IPS DF 6.9 (cell line): ENCODE results near the gene AGFG2.
A peak's percentile ranks its signal among the peaks of the same experiment; 100 is the strongest.
"Not testable (repeated sequence)": the region's sequence is repeated elsewhere in the genome, so short reads cannot be mapped to it uniquely, and the experiment has no call there.

ENCODE experiments used
- DNase-seq: peaks from one replicate; pipeline ENCODE4 v3.0.0-alpha.2; 2013; ENCODE audit warnings: low read depth, low spot score
- H3K27ac ChIP-seq: one replicate; pipeline ENCODE4 v1.5.1; 2013; ENCODE audit warnings: low read length, control low read depth
- H3K27me3 ChIP-seq: 2 replicates; pipeline ENCODE4 v1.6.1; 2013; ENCODE audit warnings: mild to moderate bottlenecking, low read length; ENCODE audit not compliant: control insufficient read depth, insufficient read depth
- H3K36me3 ChIP-seq: 2 replicates; pipeline ENCODE4 v1.6.1; 2013; ENCODE audit warnings: low read length; ENCODE audit not compliant: control insufficient read depth, insufficient read depth
- H3K4me1 ChIP-seq: 2 replicates; pipeline ENCODE4 v1.6.1; 2013; ENCODE audit warnings: low read length; ENCODE audit not compliant: control insufficient read depth, insufficient read depth
- H3K4me3 ChIP-seq: 2 replicates; pipeline ENCODE4 v1.5.1; 2013; ENCODE audit warnings: mild to moderate bottlenecking, low read length
- H3K9me3 ChIP-seq: 2 replicates; pipeline ENCODE4 v1.6.1; 2013; ENCODE audit warnings: low read length, inconsistent platforms; ENCODE audit not compliant: control insufficient read depth, insufficient read depth
- WGBS: extraction: QIAGEN DNeasy Blood & Tissue Kit; methylation state at CpG from one replicate; pipeline ENCODE4 v1.1.7; 2013; ENCODE audit warnings: mixed read lengths, missing lambda C conversion rate; ENCODE audit not compliant: insufficient read length, insufficient coverage; 5-methylcytosine and 5-hydroxymethylcytosine counted together

The AGFG2 gene

DNA sequence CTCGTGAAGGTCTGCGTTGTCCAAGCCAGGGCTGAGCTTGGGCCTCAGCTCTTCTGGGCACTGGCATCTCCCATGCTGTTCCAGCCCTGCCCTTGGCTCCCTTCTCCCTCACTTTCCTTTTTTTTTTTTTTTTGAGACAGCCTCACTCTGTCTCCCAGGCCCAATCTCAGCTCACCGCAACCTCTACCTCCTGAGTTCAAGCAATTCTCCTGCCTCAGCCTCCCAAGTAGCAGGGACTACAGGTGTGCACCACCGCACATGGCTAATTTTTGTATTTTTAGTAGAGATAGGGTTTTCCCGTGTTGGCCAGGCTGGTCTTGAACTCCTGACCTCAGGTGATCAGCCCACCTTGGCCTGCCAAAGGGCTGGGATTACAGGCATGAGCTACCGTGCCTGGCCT is 25.4 kb downstream of the AGFG2 start:
- not testable (repeated sequence) for H3K4me3 ChIP-seq, DNase-seq, H3K36me3 ChIP-seq, H3K27me3 ChIP-seq, H3K9me3 ChIP-seq, H3K27ac ChIP-seq
- peaks cover 11% of the 10 kb centered on the region for H3K4me1 ChIP-seq
- no CpG with 5 or more reads among the region's 6 CpGs for whole genome bisulfite sequencing

- no peaks in the 10 kb centered on the region for H3K9me3 ChIP-seq
- no peak for DNase-seq
- H3K27me3 ChIP-seq, result no peaks in the 10 kb centered on the region
- H3K27ac ChIP-seq, result no peak overlapping the region
- H3K4me3 ChIP-seq, result no peak overlapping the region
- H3K4me1 ChIP-seq, result peaks cover 12% of the 10 kb centered on the region
- no peaks in the 10 kb centered on the region for H3K36me3 ChIP-seq
- no CpG with 5 or more reads among the region's 11 CpGs for WGBS
Measured at GRCh38 chr7:100565133-100565571, 26.1 kb downstream of the AGFG2 start.

DNA sequence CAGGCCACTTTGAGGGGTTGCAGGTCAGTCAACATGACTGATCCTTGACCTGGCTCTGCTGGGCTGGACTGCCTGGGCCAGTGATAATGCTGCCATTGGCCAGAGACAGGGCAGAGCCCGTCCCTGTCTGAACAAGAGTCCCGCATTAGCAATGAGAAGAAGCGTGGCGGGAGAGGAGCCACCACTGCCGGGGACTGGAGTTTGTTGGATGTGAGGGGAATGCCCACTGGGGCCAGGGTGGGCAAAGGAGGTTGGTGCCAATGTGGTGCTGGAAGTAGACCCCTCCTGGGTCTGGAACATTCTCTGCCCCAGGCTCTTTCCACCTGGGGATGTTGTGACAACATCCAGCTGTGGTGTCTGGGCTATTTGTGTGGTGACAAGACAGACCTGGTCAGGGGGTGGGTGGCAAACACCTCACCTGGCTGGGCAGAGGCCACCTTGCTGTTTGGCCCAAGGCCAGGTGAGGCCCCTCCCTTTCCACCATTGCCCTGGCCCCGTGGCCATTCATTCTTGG is 27.1 kb downstream of the AGFG2 start:
- peaks cover 16% of the 10 kb centered on the region for H3K4me1 ChIP-seq
- DNase-seq, result no peak
- no peak overlapping the region for H3K27ac ChIP-seq
- H3K4me3 ChIP-seq, result no peak overlapping the region
- no peaks in the 10 kb centered on the region for H3K9me3 ChIP-seq
- H3K36me3 ChIP-seq, result no peaks in the 10 kb centered on the region
- H3K27me3 ChIP-seq, result no peaks in the 10 kb centered on the region
- WGBS, result no CpG with 5 or more reads among the region's 6 CpGs

DNA sequence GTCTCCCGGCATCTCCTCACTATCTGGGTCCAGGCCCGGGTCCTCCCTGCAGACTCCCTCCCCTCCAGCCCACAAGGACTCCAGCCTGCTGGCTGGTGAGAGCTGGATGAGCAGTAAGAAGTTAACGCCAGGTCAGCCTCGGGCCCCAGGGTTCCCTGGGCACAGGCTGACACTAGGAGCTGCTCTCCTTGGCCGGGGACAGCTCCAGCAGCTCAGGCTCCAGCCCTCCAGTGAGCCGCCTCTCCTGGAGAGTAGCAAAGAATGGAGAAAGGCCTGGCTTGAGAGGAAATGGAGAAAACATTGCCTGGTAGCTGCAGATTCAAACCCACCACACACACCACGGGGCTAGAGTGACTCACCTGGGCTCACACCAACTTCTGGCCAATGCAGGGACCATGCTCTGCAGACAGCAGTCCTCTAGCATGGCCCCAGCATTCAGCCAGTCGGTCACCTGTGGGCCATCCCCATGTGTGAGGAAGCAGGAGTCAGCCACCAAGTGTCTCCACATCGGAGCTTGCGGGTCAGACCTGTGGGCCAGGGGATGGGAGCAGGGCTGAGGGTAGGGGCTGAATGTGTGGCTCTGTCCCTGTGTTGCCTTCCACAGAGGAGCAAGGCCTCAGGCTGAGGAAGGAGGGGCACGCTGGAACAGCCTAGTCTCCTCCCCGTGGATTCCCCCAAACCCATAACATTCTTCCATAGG is 28.2 kb downstream of the AGFG2 start:
- no peaks in the 10 kb centered on the region for H3K36me3 ChIP-seq
- H3K9me3 ChIP-seq, result no peaks in the 10 kb centered on the region
- no CpG with 5 or more reads among the region's 12 CpGs for WGBS
- no peak for DNase-seq
- H3K27ac ChIP-seq, result no peak overlapping the region
- no peak overlapping the region for H3K4me3 ChIP-seq
- H3K27me3 ChIP-seq, result no peaks in the 10 kb centered on the region
- H3K4me1 ChIP-seq, result peaks cover 25% of the 10 kb centered on the region

GRCh38 chr7:100567751-100568175 is 28.8 kb downstream of the AGFG2 start:
- no CpG with 5 or more reads among the region's 3 CpGs for WGBS
- DNase-seq, result no peak
- H3K4me1 ChIP-seq, result peaks cover 26% of the 10 kb centered on the region
- no peak overlapping the region for H3K27ac ChIP-seq
- no peaks in the 10 kb centered on the region for H3K36me3 ChIP-seq
- no peaks in the 10 kb centered on the region for H3K9me3 ChIP-seq
- no peaks in the 10 kb centered on the region for H3K27me3 ChIP-seq
- no peak overlapping the region for H3K4me3 ChIP-seq

- no CpG with 5 or more reads among the region's 11 CpGs for WGBS
Measured at GRCh38 chr7:100568176-100568895, 29.3 kb downstream of the AGFG2 start.

GRCh38 chr7:100568896-100569844 is 30.2 kb downstream of the AGFG2 start:
- H3K4me1 ChIP-seq, result peaks cover 24% of the 10 kb centered on the region
- H3K36me3 ChIP-seq, result peaks cover 2% of the 10 kb centered on the region; the same call in 1 of the 2 replicates
- no peaks in the 10 kb centered on the region for H3K9me3 ChIP-seq
- peak overlapping the region; percentile 48; the same call in 1 of the 2 replicates for H3K4me3 ChIP-seq
- no CpG with 5 or more reads among the region's 36 CpGs for WGBS
- H3K27ac ChIP-seq, result no peak overlapping the region
- H3K27me3 ChIP-seq, result no peaks in the 10 kb centered on the region
- DNase-seq, result peak; percentile 70

More at GRCh38 chr7:100568176-100568895, 29.3 kb downstream of the AGFG2 start:
- DNase-seq, result no peak
- Histone ChIP-seq H3K27ac (no peak overlapping the region), H3K36me3 (no peaks in the 10 kb centered on the region), H3K4me1 (peaks cover 26% of the 10 kb centered on the region), H3K27me3 (no peaks in the 10 kb centered on the region), H3K4me3 (no peak overlapping the region), H3K9me3 (no peaks in the 10 kb centered on the region)

DNA sequence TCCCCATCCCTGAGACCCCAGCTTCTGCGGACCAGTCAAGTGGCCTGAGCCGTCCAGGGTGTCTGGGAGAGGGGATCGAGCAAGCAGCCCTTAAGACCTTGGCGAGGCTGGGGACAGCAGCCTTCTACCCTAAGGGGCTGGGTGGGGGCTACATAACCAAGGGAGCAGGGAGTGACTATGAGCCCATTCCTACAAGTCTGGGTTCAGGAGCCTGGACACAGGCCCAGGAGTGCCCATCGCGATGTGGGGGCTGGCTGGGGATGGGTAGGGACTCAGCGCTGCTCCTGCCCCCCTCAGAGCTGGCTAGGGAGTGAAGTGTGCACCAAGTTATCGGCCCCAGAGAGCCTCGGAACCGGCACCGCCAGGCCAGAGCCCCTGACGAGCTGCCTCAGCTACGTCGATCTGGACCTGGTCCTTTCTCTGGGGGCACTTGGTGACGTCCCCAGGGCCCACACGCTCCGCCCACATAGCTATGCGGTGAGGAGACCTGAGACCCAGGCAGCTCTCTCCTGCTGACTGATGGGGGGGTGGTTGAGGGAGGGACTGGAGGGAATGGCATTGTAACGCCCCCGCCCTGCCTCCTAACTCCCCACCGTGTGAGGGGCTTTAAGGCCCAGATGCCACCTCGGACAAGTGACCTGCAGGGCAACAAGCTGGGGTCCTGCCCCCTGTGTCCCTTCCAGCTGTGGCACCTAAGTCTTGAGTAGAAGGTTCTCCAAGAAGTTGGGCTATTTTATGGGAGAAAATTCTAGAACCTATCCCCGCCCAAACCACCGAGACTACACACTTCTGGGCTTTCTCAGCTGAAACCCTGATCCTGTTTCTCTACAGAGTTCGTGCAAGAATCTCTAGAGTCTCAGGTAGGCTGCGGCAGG is 32.2 kb downstream of the AGFG2 start:
- Histone ChIP-seq H3K36me3 (peaks cover 11% of the 10 kb centered on the region), H3K4me3 (no peak overlapping the region), H3K4me1 (peaks cover 25% of the 10 kb centered on the region), H3K9me3 (no peaks in the 10 kb centered on the region), H3K27me3 (no peaks in the 10 kb centered on the region), H3K27ac (no peak overlapping the region)
- no peak for DNase-seq
- WGBS, result no CpG with 5 or more reads among the region's 26 CpGs

- Histone ChIP-seq H3K36me3 (peaks cover 15% of the 10 kb centered on the region), H3K4me3 (no peak overlapping the region), H3K27ac (no peak overlapping the region), H3K27me3 (no peaks in the 10 kb centered on the region), H3K9me3 (no peaks in the 10 kb centered on the region), H3K4me1 (peaks cover 25% of the 10 kb centered on the region)
- no CpG with 5 or more reads among the region's 2 CpGs for WGBS
- no peak for DNase-seq
Measured at GRCh38 chr7:100571829-100572116, 32.8 kb downstream of the AGFG2 start.
